GM12891 (cell line): ENCODE measurements around the gene KSR1.

Source experiments
- DNase-seq: peaks from one replicate; pipeline ENCODE4 v3.0.0; 2011; ENCODE audit warnings: low spot score; ENCODE audit not compliant: insufficient read length
- FAIRE-seq: peaks from 2 replicates; lab custom pipeline; 2011; peaks lifted over from hg19 to GRCh38; lab: Jason Lieb, UNC
- PAX5 ChIP-seq: IDR thresholded peaks from 2 replicates; pipeline ENCODE4 v1.6.1; 2011; ENCODE audit warnings: low read length, moderate library complexity, mild to moderate bottlenecking; ENCODE audit not compliant: insufficient read depth, severe bottlenecking
- POLR2A ChIP-seq: IDR thresholded peaks from 2 replicates; pipeline ENCODE4 v1.6.1; 2011; ENCODE audit warnings: low read depth, low read length, control low read depth
- POLR2AphosphoS5 ChIP-seq: IDR thresholded peaks from 2 replicates; pipeline ENCODE4 v1.6.1; 2011; ENCODE audit warnings: low read depth, low read length, control low read depth
- POU2F2 ChIP-seq: IDR thresholded peaks from 2 replicates; pipeline ENCODE4 v1.6.1; 2011; ENCODE audit warnings: low read depth, mild to moderate bottlenecking, control low read depth, low read length, moderate library complexity
- SPI1 ChIP-seq: IDR thresholded peaks from 2 replicates; pipeline ENCODE4 v1.6.1; 2011; ENCODE audit warnings: low read depth, low read length, control low read depth
- TAF1 ChIP-seq: IDR thresholded peaks from 2 replicates; pipeline ENCODE4 v1.6.1; 2011; ENCODE audit warnings: low read depth, low read length, control low read depth

KSR1 gene

DNA sequence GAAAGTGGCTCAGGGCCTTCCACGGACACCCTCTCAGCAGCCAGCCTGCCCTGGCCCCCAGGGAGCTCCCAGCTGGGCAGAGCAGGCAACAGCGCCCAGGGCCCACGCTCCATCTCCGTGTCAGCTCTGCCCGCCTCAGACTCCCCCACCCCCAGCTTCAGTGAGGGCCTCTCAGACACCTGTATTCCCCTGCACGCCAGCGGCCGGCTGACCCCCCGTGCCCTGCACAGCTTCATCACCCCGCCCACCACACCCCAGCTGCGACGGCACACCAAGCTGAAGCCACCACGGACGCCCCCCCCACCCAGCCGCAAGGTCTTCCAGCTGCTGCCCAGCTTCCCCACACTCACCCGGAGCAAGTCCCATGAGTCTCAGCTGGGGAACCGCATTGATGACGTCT, 126.4 kb downstream of the KSR1 start:
- no peak for TF ChIP-seq TAF1
- no peak for TF ChIP-seq POLR2A
- no peak for TF ChIP-seq POU2F2
- no peak for TF ChIP-seq SPI1
- no peak for DNase-seq
- no peak for FAIRE-seq

DNA sequence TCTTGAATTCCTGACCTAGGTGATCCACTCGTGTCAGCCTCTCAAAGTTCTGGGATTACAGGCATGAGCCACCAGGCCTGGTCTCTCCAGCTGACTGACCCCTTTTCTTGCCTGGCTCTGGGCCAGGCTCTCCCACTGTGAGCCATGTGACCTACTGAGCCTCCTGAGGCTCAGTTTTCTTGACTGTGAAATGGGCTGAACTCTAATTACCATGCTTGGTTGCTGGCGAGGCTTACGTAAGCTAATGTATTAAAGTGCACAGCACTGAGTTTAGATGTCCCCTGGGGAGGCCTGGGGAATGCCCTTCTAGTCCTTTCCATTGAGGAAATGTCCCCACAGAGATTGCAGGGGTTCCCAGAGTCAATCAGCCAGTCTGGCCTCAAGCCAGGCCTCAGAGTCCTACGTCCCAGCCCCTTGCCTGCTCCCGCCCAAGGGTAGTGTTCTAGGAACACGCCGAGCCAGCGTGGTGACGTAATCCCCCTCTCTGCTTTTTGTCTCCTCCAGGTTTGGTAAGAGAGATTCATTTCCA, 129.0 kb downstream of the KSR1 start:
- TF ChIP-seq POLR2AphosphoS5 = no peak
- TF ChIP-seq PAX5 = no peak
- no peak for TF ChIP-seq POU2F2
- no peak for TF ChIP-seq POLR2A
- TF ChIP-seq TAF1 = no peak
- no peak for TF ChIP-seq SPI1
- FAIRE-seq (no peak), DNase-seq (no peak)

DNA sequence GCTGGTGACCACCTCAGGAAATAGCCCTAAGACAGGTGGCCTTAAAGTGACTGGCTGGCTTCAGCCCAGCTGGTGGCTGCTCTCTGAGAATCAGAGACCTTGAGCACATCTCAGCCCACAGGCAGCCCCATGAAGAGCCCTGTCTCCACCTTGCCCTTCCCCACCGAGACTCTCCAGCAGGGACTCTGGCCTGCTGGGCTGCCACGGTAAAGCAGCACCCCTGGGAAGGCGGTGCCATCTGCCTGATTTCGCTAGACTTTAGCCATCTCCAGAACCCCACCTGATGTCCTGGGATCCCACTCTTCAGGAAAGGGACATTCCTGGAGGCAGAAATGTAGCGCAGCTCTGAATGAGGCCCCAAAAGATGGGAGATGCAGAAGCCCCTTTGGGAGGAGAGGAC, 129.5 kb downstream of the KSR1 start:
- FAIRE-seq (no peak), DNase-seq (no peak)
- no peak for TF ChIP-seq TAF1
- no peak for TF ChIP-seq PAX5
- TF ChIP-seq POLR2AphosphoS5 = no peak
- TF ChIP-seq POU2F2 = no peak
- TF ChIP-seq POLR2A = no peak
- TF ChIP-seq SPI1 = no peak

- DNase-seq (no peak), FAIRE-seq (no peak)
- no peak for TF ChIP-seq POLR2AphosphoS5
- TF ChIP-seq TAF1 = no peak
- TF ChIP-seq SPI1 = no peak
- TF ChIP-seq PAX5 = no peak
- no peak for TF ChIP-seq POU2F2
- TF ChIP-seq POLR2A = no peak
Measured at GRCh38 chr17:27586203-27586721, 130.0 kb downstream of the KSR1 start.

DNA sequence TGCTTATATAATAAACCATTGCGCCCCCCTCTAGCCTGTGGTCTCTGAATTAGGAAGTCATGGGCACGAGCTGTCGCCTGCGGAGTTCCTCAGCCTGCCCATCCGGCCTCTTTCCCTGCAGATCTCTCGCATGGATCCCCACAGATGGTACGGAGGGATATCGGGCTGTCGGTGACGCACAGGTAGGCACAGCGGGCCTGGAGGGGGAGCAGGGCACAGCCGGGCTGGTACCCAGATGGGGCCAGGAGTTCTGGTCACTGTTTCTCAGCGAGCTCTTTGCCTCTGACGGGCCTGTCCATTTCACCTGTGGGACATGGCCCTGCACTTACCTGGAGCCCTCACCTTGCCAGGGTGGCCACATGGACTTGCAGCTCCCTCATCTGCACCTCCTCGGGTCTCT, 132.1 kb downstream of the KSR1 start:
- DNase-seq (no peak), FAIRE-seq (no peak)
- TF ChIP-seq PAX5 = no peak
- TF ChIP-seq POU2F2 = no peak
- TF ChIP-seq SPI1 = no peak
- no peak for TF ChIP-seq POLR2A
- TF ChIP-seq POLR2AphosphoS5 = no peak
- TF ChIP-seq TAF1 = no peak

DNA sequence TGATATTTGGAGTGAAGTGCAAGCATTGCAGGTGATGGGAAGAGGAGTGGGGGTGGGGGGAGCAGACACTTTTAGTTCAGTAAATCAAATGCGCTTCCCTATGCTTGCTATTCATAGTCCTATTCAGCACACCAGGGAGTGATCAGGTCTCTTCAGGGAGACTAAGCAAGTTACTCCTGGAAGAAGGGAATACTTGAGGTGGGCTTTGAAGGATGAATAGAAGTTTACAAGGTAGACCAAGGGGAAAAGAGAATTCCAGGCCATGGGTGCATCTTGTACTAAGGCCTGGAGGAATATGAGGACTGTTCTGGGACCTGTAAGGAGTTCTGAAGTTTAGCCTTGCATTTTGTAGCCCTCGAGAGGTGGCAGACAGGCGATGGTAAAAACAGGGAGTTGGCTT, 134.6 kb downstream of the KSR1 start:
- no peak for FAIRE-seq
- TF ChIP-seq SPI1 = no peak
- no peak for TF ChIP-seq PAX5
- TF ChIP-seq POU2F2 = no peak
- TF ChIP-seq POLR2A = no peak
- TF ChIP-seq POLR2AphosphoS5 = no peak
- TF ChIP-seq TAF1 = no peak
- no peak for DNase-seq

- TF ChIP-seq POLR2AphosphoS5 (no peak), SPI1 (no peak), PAX5 (no peak), POLR2A (no peak), POU2F2 (no peak), TAF1 (no peak)
- DNase-seq (no peak), FAIRE-seq (no peak)
Measured at GRCh38 chr17:27591986-27592385, 135.7 kb downstream of the KSR1 start.

GRCh38 chr17:27593232-27593856, 137.1 kb downstream of the KSR1 start:
- TF ChIP-seq POLR2AphosphoS5 = no peak
- TF ChIP-seq TAF1 = no peak
- no peak for TF ChIP-seq PAX5
- TF ChIP-seq SPI1 = no peak
- no peak for TF ChIP-seq POU2F2
- TF ChIP-seq POLR2A = no peak
- DNase-seq (no peak), FAIRE-seq (no peak)

DNA sequence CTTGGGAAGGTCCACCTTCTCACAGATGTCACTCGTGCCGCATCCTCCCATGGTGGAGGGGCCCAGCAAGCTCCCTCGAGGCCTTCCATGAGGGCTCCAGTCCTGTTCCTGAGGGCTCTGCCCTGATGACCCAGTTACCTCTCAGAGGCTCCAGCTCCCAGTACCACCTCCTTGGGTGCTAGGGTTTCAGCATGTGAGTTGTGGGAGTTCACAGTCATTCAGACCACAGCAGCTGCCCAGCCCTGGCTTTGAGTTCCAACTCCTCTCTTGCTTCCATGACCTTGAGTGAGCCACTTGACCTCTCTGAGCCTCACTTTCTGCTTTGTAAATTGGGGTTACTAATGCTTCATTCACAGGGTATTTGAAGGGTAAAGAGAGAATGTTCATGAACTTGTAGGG, 137.6 kb downstream of the KSR1 start:
- DNase-seq (no peak), FAIRE-seq (no peak)
- TF ChIP-seq PAX5 (no peak), POU2F2 (no peak), POLR2AphosphoS5 (no peak), POLR2A (no peak), SPI1 (no peak)

- FAIRE-seq = no peak
- TF ChIP-seq PAX5 (no peak), POLR2AphosphoS5 (no peak), POLR2A (no peak), TAF1 (no peak), POU2F2 (no peak), SPI1 (no peak)
Measured at GRCh38 chr17:27595208-27595607, 139.0 kb downstream of the KSR1 start.

More at GRCh38 chr17:27595208-27595607, 139.0 kb downstream of the KSR1 start:
- no peak for DNase-seq
